Measurements from ENCODE around the gene TECPR2.
"Not testable (repeated sequence)": the region's sequence is repeated elsewhere in the genome, so short reads cannot be mapped to it uniquely, and the experiment has no call there.

The TECPR2 gene

GRCh38 chr14:102348376-102348775, 14.4 kb upstream of the TECPR2 start (continued):
- TF ChIP-seq SNAI2 (CRISPR knock-in tag; IDR thresholded peaks at IDR 0.05) (no peak), CREB5 (CRISPR knock-in tag; IDR thresholded peaks at IDR 0.05; ENCODE audit: low read depth) (no peak), ISL1 (CRISPR knock-in tag; IDR thresholded peaks at IDR 0.05) (no peak), CSDC2 (CRISPR knock-in tag; IDR thresholded peaks at IDR 0.05) (no peak), OSR1 (CRISPR knock-in tag; IDR thresholded peaks at IDR 0.05) (no peak), ARNTL (CRISPR knock-in tag; IDR thresholded peaks at IDR 0.05; ENCODE audit: borderline replicate concordance, low read depth) (no peak), TCF4 (CRISPR knock-in tag; IDR thresholded peaks at IDR 0.05; ENCODE audit: borderline replicate concordance) (no peak), POU6F1 (CRISPR knock-in tag; IDR thresholded peaks at IDR 0.05; ENCODE audit: borderline replicate concordance, low read depth) (no peak), GLIS3 (CRISPR knock-in tag; IDR thresholded peaks at IDR 0.05) (no peak)

GRCh38 chr14:102351023-102351422, 11.7 kb upstream of the TECPR2 start:
- no peak for TF ChIP-seq ARNTL (CRISPR knock-in tag; IDR thresholded peaks at IDR 0.05; ENCODE audit: borderline replicate concordance, low read depth)
- no peak for ATAC-seq

- ATAC-seq, result not testable (repeated sequence)
These were observed 11.1 kb upstream of the TECPR2 start for GRCh38 chr14:102351593-102351992.

- ATAC-seq, result no peak
- TF ChIP-seq ZFP30 (CRISPR knock-in tag; IDR thresholded peaks at IDR 0.05) (no peak), PATZ1 (CRISPR knock-in tag; IDR thresholded peaks at IDR 0.05; ENCODE audit: borderline replicate concordance) (no peak), BACH2 (CRISPR knock-in tag; IDR thresholded peaks at IDR 0.05; ENCODE audit: borderline replicate concordance) (no peak), ESRRG (CRISPR knock-in tag; IDR thresholded peaks at IDR 0.05) (no peak), SNAI2 (CRISPR knock-in tag; IDR thresholded peaks at IDR 0.05) (no peak), RARB (CRISPR knock-in tag; IDR thresholded peaks at IDR 0.05) (no peak), CSDC2 (CRISPR knock-in tag; IDR thresholded peaks at IDR 0.05) (no peak), OSR1 (CRISPR knock-in tag; IDR thresholded peaks at IDR 0.05) (no peak), ZFP3 (CRISPR knock-in tag; IDR thresholded peaks at IDR 0.05) (no peak), ZNF565 (CRISPR knock-in tag; conservative IDR thresholded peaks at IDR 0.05; ENCODE audit: low read depth) (no peak), ZC3H10 (CRISPR knock-in tag; IDR thresholded peaks at IDR 0.05) (no peak), POU6F1 (CRISPR knock-in tag; IDR thresholded peaks at IDR 0.05; ENCODE audit: borderline replicate concordance, low read depth) (no peak), TOX (CRISPR knock-in tag; IDR thresholded peaks at IDR 0.05; ENCODE audit: borderline replicate concordance) (no peak), TCF4 (CRISPR knock-in tag; IDR thresholded peaks at IDR 0.05; ENCODE audit: borderline replicate concordance) (no peak), ISL1 (CRISPR knock-in tag; IDR thresholded peaks at IDR 0.05) (no peak), CREB5 (CRISPR knock-in tag; IDR thresholded peaks at IDR 0.05; ENCODE audit: low read depth) (no peak), TSHZ2 (CRISPR knock-in tag; IDR thresholded peaks at IDR 0.05) (no peak), ZNF8 (CRISPR knock-in tag; IDR thresholded peaks at IDR 0.05) (no peak)
These were observed 10.5 kb upstream of the TECPR2 start for GRCh38 chr14:102352213-102352612.

All from SK-N-SH treated with all-trans-retinoic acid at 6 μM for 48 hours (cell line).